Calu3 (cell line): Measurements from ENCODE around the gene CSNK2A3. TPM values are rescaled to one million over a fixed set of nuclear protein-coding genes. Genes with fewer than 3 reads are reported as not detected.

Source experiments
- BruUV-seq: library from RNA; stranded (reverse); fragments of 400-500 nt; replicated peaks from 2 replicates; lab custom pipeline; 2021; lab: Mats Ljungman, UMichigan
- CTCF ChIA-PET: fragments of 300-600 bp; sonication (Branson Sonifier 250); formaldehyde crosslinking; loops from one replicate; lab custom pipeline; 2022; ENCODE audit warnings: antibody characterized with exemption; lab: Charles Lee
- DNase-seq: peaks from one replicate; pipeline ENCODE4 v3.0.0; 2022
- H3K27ac Mint-ChIP-seq: one replicate; pipeline ENCODE4 v1.8.0; 2022; ENCODE audit warnings: mixed read lengths; ENCODE audit not compliant: unreplicated experiment
- H3K27me3 Mint-ChIP-seq: one replicate; pipeline ENCODE4 v1.8.0; 2022; ENCODE audit warnings: mixed read lengths; ENCODE audit not compliant: unreplicated experiment
- H3K36me3 Mint-ChIP-seq: one replicate; pipeline ENCODE4 v1.8.0; 2022; ENCODE audit warnings: mild to moderate bottlenecking, moderate library complexity, mixed read lengths; ENCODE audit not compliant: insufficient read depth, unreplicated experiment
- H3K4me1 Mint-ChIP-seq: one replicate; pipeline ENCODE4 v1.8.0; 2022; ENCODE audit warnings: mild to moderate bottlenecking, low read depth, mixed read lengths; ENCODE audit not compliant: unreplicated experiment
- H3K4me3 Mint-ChIP-seq: one replicate; pipeline ENCODE4 v1.8.0; 2022; ENCODE audit warnings: mild to moderate bottlenecking, low read depth, moderate library complexity, mixed read lengths; ENCODE audit not compliant: unreplicated experiment
- H3K9me3 Mint-ChIP-seq: one replicate; pipeline ENCODE4 v1.8.0; 2022; ENCODE audit warnings: low read depth, mixed read lengths; ENCODE audit not compliant: unreplicated experiment
- CTCF ChIP-seq: fragments of 200-600 bp; IDR thresholded peaks from one replicate; pipeline ENCODE4 v1.8.0; 2022; ENCODE audit warnings: antibody characterized with exemption; ENCODE audit not compliant: unreplicated experiment
- intact Hi-C: fragments of 100-400 bp; cut with micrococcal nuclease; formaldehyde crosslinking; loops from one replicate; pipeline ENCODE4 v1.10.0; 2022; ENCODE audit not compliant: unreplicated experiment
- total RNA-seq: library from RNA; stranded (reverse); gene quantifications from 2 replicates; pipeline ENCODE4 v1.2.3, GENCODE V29; 2022

The CSNK2A3 gene
- total RNA-seq, 1 experiment from 2014 or later = 1.1 TPM

GRCh38 chr11:11391796-11392463 is 38.9 kb upstream of the CSNK2A3 start:
- TF ChIP-seq CTCF = no peak
- peak overlapping the region; percentile 10 for H3K27ac Mint-ChIP-seq
- no TSS peak for BruUV-seq
- CTCF ChIA-PET = interaction anchor here (1.0 kb wide), 2 partner anchors 230 to 458 kb away, joined by 3 read pairs; partner anchors contain the start of gene GALNT18
- intact Hi-C loops = loop anchor here (5.0 kb wide), 1 partner anchor 60 kb away; no protein-coding TSS in a partner anchor
- no peaks in the 10 kb centered on the region for H3K27me3 Mint-ChIP-seq
- H3K4me1 Mint-ChIP-seq = peaks cover 48% of the 10 kb centered on the region
- peak; percentile 60 for DNase-seq
- no peaks in the 10 kb centered on the region for H3K9me3 Mint-ChIP-seq
- no peak overlapping the region for H3K4me3 Mint-ChIP-seq
- no peaks in the 10 kb centered on the region for H3K36me3 Mint-ChIP-seq

DNA sequence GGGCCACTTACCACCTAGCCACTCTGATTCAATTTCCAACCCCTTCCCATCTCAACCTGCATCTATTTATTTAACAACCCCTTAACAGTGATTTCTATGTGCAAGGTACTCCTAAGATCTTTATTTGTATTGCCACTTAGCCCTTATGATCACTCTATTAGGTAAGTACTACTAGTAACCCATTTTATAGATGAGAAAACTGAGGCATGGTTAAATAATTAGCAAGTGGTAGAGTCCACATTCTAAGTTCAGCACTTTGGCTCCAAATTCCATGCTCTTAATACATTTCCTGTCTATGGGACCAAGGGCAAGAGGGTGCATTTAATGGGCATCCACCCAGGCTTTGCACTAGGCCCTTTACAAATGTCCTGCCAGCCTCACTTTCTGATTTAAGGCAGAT is 38.1 kb upstream of the CSNK2A3 start:
- no peak overlapping the region for H3K27ac Mint-ChIP-seq

GRCh38 chr11:11390068-11390771 is 37.2 kb upstream of the CSNK2A3 start:
- Mint-ChIP-seq H3K4me3 (no peak overlapping the region), H3K27ac (no peak overlapping the region), H3K4me1 (peaks cover 39% of the 10 kb centered on the region), H3K27me3 (no peaks in the 10 kb centered on the region), H3K36me3 (no peaks in the 10 kb centered on the region), H3K9me3 (no peaks in the 10 kb centered on the region)
- TF ChIP-seq CTCF = no peak
- BruUV-seq = no TSS peak
- CTCF ChIA-PET = no interaction called here
- intact Hi-C loops = loop anchor here (5.0 kb wide), 1 partner anchor 62 kb away; no protein-coding TSS in a partner anchor
- DNase-seq = no peak

More for the DNA sequence above, 38.1 kb upstream of the CSNK2A3 start:
- H3K27me3 Mint-ChIP-seq = no peaks in the 10 kb centered on the region
- no TSS peak for BruUV-seq
- CTCF ChIA-PET = no interaction called here
- DNase-seq = no peak
- H3K9me3 Mint-ChIP-seq = no peaks in the 10 kb centered on the region
- no peak for TF ChIP-seq CTCF
- peaks cover 44% of the 10 kb centered on the region for H3K4me1 Mint-ChIP-seq
- H3K4me3 Mint-ChIP-seq = no peak overlapping the region
- no peaks in the 10 kb centered on the region for H3K36me3 Mint-ChIP-seq
- intact Hi-C loops = loop anchor here (5.0 kb wide), 1 partner anchor 61 kb away; no protein-coding TSS in a partner anchor

- H3K27me3 Mint-ChIP-seq = no peaks in the 10 kb centered on the region
- peak overlapping the region; percentile 12 for H3K27ac Mint-ChIP-seq
- no peak for TF ChIP-seq CTCF
- no peaks in the 10 kb centered on the region for H3K9me3 Mint-ChIP-seq
- CTCF ChIA-PET = interaction anchor here (0.6 kb wide), 1 partner anchor 320 kb away, joined by 3 read pairs; no protein-coding TSS in a partner anchor
- no peak overlapping the region for H3K4me3 Mint-ChIP-seq
- no TSS peak for BruUV-seq
- peak; percentile 71 for DNase-seq
- H3K36me3 Mint-ChIP-seq = no peaks in the 10 kb centered on the region
- intact Hi-C loops = loop anchor here (5.0 kb wide), 1 partner anchor 398 kb away; no protein-coding TSS in a partner anchor
- H3K4me1 Mint-ChIP-seq = peaks cover 39% of the 10 kb centered on the region
Observed at GRCh38 chr11:11389238-11389637, 36.2 kb upstream of the CSNK2A3 start.
